Measurements from ENCODE around the gene FAM111B. TPM values are rescaled to one million over a fixed set of nuclear protein-coding genes. Genes with fewer than 3 reads are reported as not detected.
A peak's percentile ranks its signal among the peaks of the same experiment; 100 is the strongest.
"Not testable (repeated sequence)": the region's sequence is repeated elsewhere in the genome, so short reads cannot be mapped to it uniquely, and the experiment has no call there.

FAM111B gene
- total and polyA plus RNA-seq, 8 donors, result 11.4 to 21.7 (median 14.2) TPM

DNA sequence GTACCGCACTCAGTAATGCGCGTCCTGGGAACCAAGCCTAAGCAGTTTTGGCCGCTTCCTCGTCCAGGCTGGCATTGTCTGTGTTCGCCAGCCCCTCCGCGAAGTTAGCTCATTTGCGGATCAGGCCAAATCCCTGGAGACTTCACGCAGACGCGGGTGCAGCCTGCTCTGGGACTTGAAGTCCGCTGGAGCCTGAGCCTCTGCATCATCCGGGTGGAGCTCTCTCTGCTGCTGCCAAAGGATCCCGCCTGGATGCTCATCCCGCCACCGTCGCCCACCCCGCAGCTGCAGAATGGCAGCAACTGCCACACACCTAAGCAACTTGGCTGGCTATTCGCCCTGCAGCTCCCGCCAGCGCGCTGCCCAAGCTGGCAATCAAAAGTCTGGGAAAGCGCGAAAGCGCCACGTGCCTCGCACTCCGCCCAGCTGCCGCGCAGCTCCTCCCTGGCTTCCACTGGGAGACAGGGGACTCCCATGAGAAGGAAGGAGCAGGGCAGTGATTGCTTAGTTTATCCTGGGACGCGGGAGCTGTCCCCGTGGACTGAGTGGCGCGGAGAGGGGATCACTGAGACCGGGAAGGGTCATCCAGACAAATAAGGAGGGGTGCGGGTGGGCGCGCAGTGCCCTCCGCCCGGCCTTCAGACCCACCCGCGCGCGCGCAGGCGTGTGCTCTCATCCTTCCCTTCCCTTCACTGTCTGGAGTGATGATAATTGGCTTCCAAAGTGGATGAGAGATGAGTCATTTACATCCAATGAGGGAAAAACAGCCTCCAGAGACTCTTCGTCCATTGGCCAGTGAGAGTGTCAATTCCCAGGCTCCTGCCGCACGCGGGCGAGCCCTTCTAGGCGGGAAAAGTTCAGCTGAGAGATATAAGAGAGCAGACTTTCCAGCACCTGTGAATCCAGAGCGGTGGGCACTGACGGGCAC, 44.2 kb upstream of the FAM111B start:
- ATAC-seq, result no peak
- Histone ChIP-seq H3K27me3 (peaks cover 0 to 65% of the 10 kb centered on the region in 2 donors), H3K4me3 (no peak overlapping the region), H3K27ac (no peak overlapping the region), H3K4me1 (peaks cover 0 to 8% of the 10 kb centered on the region in 2 donors), H3K36me3 (no peaks in the 10 kb centered on the region), H3K9me3 (no peaks in the 10 kb centered on the region)
- intact Hi-C loops (cut with DNase I), result no loop called here
- TF ChIP-seq, protein P1, sequence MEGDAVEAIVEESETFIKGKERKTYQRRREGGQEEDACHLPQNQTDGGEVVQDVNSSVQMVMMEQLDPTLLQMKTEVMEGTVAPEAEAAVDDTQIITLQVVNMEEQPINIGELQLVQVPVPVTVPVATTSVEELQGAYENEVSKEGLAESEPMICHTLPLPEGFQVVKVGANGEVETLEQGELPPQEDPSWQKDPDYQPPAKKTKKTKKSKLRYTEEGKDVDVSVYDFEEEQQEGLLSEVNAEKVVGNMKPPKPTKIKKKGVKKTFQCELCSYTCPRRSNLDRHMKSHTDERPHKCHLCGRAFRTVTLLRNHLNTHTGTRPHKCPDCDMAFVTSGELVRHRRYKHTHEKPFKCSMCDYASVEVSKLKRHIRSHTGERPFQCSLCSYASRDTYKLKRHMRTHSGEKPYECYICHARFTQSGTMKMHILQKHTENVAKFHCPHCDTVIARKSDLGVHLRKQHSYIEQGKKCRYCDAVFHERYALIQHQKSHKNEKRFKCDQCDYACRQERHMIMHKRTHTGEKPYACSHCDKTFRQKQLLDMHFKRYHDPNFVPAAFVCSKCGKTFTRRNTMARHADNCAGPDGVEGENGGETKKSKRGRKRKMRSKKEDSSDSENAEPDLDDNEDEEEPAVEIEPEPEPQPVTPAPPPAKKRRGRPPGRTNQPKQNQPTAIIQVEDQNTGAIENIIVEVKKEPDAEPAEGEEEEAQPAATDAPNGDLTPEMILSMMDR (IDR thresholded peaks at IDR 0.05), result no peak
- DNase-seq, result no peak

DNA sequence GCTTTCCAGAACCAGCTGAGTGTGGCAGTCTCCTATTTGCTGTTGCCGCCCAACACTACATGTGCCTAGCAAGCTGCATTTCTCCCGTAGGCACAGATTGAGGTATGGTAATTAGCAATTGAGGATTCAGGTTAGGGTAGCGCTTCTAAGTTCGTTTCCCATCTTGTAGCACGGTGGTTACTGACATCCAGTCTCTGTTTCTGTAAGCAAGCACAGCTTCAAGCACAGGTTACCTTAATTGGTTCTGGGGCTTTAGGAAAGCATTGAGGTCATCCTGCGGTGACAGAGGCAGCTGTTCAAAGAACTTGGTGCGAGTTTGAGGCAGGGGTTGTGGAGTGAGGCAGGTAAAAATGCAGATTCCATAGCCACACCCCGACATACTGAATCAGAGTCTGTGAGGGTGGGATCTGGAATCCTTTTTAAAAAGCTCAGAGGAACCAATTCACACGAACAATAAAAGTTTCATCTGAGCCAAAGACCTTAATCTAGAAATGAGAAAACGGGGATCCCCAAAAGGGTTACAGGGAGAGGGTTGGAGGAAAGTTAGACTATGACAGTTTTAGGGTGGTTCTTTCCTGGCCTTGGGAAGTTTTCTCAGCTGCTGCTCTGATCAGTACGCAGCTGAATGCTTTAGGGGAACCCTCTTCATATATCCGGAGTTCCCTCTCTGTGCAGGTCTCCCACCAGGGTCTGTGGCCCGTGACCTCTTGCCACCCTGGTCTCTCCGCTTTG, 42.9 kb upstream of the FAM111B start:
- H3K27me3 ChIP-seq, result peaks cover 0 to 54% of the 10 kb centered on the region in 2 donors
- DNase-seq; H3K27ac ChIP-seq; ATAC-seq; H3K36me3 ChIP-seq; H3K4me1 ChIP-seq; intact Hi-C loops (cut with DNase I); H3K4me3 ChIP-seq; H3K9me3 ChIP-seq: not testable (repeated sequence)

DNA sequence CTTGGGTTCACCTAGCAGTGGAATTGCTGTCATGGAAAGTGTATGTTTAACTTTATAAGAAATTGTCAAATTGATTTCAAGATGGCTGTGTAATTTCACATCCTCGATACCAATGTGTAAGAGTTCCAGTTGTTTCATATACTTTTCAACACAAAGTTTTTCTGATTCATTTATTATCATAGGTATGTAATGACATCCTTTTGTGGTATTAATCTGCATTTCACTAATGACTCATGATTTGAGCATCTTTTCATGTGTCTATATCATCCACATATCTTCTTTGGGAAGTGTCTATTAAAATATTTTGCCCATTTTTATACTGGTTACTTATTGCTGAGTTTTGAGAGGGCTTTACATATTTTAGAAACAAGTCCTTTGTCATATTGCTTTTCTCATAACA, 38.0 kb upstream of the FAM111B start:
- DNase-seq, result no peak
- Histone ChIP-seq H3K36me3 (no peaks in the 10 kb centered on the region), H3K27ac (no peak overlapping the region), H3K4me1 (no peaks in the 10 kb centered on the region), H3K27me3 (peaks cover 0 to 29% of the 10 kb centered on the region in 2 donors), H3K4me3 (no peak overlapping the region), H3K9me3 (no peaks in the 10 kb centered on the region)
- intact Hi-C loops (cut with DNase I), result no loop called here
- TF ChIP-seq, protein P1 (IDR thresholded peaks at IDR 0.05), result no peak
- no peak for ATAC-seq

DNA sequence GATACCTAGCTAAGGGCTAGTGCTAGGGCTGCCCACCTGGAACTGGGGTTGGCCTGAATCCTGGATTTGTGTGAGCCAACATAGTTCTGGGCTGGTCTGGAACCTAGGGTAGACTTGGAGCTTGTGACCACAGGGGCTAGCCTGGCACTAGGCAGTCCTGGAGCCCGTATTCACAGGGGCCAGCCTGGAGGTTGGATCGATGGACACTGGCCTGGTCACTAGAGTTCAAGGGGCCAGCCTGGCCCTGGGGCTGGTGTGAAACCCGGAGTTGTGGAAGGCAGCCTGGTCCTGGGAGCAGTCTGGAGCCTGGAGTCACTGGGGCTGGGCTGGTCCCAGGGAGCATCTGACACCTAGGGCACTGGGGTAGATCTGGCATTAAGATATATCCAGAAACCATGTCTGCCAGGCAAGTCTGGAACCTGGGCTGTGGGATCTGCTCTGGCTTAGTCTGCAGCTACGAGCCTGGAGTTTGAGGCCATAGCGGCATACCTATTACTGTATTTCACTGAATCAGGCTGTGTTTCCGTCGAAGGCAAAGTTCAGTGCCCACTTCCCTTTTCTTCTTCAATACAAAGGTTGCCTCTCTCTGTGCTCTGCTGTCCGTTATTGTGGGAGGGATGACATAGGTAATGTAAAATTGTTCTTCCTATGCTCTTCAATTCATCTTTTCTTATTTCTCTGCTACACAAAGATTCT, 30.0 kb upstream of the FAM111B start:
- no peaks in the 10 kb centered on the region for H3K36me3 ChIP-seq
- no peak overlapping the region for H3K27ac ChIP-seq
- no peaks in the 10 kb centered on the region for H3K4me1 ChIP-seq
- no peak overlapping the region for H3K4me3 ChIP-seq
- H3K9me3 ChIP-seq, result no peaks in the 10 kb centered on the region
- DNase-seq, result peak in 1 of 4 donors; percentile 46
- intact Hi-C loops (cut with DNase I), result no loop called here
- TF ChIP-seq, protein P1 (IDR thresholded peaks at IDR 0.05), result no peak
- no peaks in the 10 kb centered on the region for H3K27me3 ChIP-seq
- no peak for ATAC-seq

DNA sequence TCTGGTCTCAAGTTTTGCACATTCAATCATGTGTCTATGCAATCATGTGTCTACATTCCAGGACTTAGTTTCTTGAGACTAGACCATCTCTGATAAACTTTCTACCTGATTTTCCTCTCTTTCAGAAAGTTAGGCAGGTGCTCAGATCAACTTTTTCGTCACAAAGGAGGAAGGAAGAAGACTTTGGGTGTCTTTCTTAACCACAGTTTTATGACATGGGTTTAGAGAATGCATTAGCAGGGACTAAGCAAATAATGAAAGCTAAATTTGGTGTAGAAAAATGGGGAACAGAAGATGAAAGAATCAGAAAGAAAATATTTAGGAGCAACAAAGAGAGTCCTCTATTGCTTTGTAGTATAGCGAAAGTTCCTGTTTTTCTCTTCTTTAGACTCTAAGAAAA, 28.6 kb upstream of the FAM111B start:
- ATAC-seq (no peak), DNase-seq (no peak)
- H3K9me3 ChIP-seq, result no peaks in the 10 kb centered on the region
- H3K4me1 ChIP-seq, result no peaks in the 10 kb centered on the region
- H3K27me3 ChIP-seq, result no peaks in the 10 kb centered on the region
- H3K4me3 ChIP-seq, result no peak overlapping the region
- H3K27ac ChIP-seq, result no peak overlapping the region
- H3K36me3 ChIP-seq, result no peaks in the 10 kb centered on the region
- TF ChIP-seq, protein P1 (IDR thresholded peaks at IDR 0.05), result no peak
- intact Hi-C loops (cut with DNase I), result no loop called here

Data from left lung (tissue), 10 donors.